ENCODE results near the gene ACKR2.
"Not testable (repeated sequence)": the region's sequence is repeated elsewhere in the genome, so short reads cannot be mapped to it uniquely, and the experiment has no call there.

ACKR2 gene

DNA sequence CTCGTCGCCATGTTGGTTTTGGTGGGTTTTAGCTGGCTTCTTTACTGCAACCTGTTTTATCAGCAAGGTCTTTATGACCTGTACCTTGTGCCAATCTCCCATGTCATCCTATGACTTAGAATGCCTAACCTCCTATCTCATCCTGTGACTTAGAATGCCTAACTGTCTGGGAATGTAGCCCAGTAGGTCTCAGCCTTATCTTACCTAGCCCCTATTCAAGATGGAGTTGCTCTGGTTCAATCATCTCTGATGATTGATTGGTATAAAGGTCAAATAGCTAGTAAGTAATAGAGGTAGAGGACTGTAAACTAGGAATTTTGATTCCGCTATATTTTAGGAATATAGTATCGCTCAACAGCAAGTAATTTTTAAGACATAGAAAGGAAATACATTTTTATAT is 1.3 kb upstream of the ACKR2 start (continued):
- no peak for TF ChIP-seq ZNF48 (tag by site-specific recombination; IDR thresholded peaks at IDR 0.05)
- no peak for TF ChIP-seq ZNF621 (tag by site-specific recombination; IDR thresholded peaks at IDR 0.05)
- TF ChIP-seq, protein P1, sequence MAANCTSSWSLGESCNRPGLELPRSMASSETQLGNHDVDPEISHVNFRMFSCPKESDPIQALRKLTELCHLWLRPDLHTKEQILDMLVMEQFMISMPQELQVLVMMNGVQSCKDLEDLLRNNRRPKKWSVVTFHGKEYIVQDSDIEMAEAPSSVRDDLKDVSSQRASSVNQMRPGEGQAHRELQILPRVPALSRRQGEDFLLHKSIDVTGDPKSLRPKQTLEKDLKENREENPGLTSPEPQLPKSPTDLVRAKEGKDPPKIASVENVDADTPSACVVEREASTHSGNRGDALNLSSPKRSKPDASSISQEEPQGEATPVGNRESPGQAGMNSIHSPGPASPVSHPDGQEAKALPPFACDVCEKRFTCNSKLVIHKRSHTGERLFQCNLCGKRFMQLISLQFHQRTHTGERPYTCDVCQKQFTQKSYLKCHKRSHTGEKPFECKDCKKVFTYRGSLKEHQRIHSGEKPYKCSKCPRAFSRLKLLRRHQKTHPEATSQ (tag by site-specific recombination; IDR thresholded peaks at IDR 0.05) = no peak

- H3K36me3 ChIP-seq (ENCODE audit: control insufficient read depth in 2 of 2, insufficient read depth in 1 of 2, low read length in 2 of 2); H3K4me1 ChIP-seq (ENCODE audit: control insufficient read depth, insufficient read depth, low read length); H3K4me3 ChIP-seq (ENCODE audit: low read depth, low read length); H3K9me3 ChIP-seq (ENCODE audit: control insufficient read depth, insufficient read depth, low read depth, low read length); H3K27ac ChIP-seq (ENCODE audit: extremely low read depth, low read depth, low read length); CTCF ChIA-PET: not testable (repeated sequence)
- POLR2A ChIA-PET = interaction anchor here (0.7 kb wide), 1 partner anchor 17 kb away, joined by 7 read pairs; no protein-coding TSS in a partner anchor
These were observed 1.5 kb downstream of the ACKR2 start for GRCh38 chr3:42810706-42811105.

- H3K4me1 ChIP-seq (ENCODE audit: control insufficient read depth, insufficient read depth, low read length); POLR2A ChIA-PET; H3K4me3 ChIP-seq (ENCODE audit: low read depth, low read length); H3K27ac ChIP-seq (ENCODE audit: extremely low read depth, low read depth, low read length); H3K36me3 ChIP-seq (ENCODE audit: control insufficient read depth in 2 of 2, insufficient read depth in 1 of 2, low read length in 2 of 2); H3K9me3 ChIP-seq (ENCODE audit: control insufficient read depth, insufficient read depth, low read depth, low read length); CTCF ChIA-PET: not testable (repeated sequence)
These were observed 2.1 kb downstream of the ACKR2 start for GRCh38 chr3:42811118-42811883.

GRCh38 chr3:42814246-42814645 is 5.0 kb downstream of the ACKR2 start:
- H3K4me3 ChIP-seq (ENCODE audit: low read depth, low read length) = no peak overlapping the region
- no peaks in the 10 kb centered on the region for H3K36me3 ChIP-seq (ENCODE audit: control insufficient read depth in 2 of 2, insufficient read depth in 1 of 2, low read length in 2 of 2)
- no peak overlapping the region for H3K27ac ChIP-seq (ENCODE audit: extremely low read depth, low read depth, low read length)
- ChIA-PET POLR2A (no interaction called here), CTCF (no interaction called here)
- H3K9me3 ChIP-seq (ENCODE audit: control insufficient read depth, insufficient read depth, low read depth, low read length) = no peaks in the 10 kb centered on the region
- H3K4me1 ChIP-seq (ENCODE audit: control insufficient read depth, insufficient read depth, low read length) = peaks cover 4% of the 10 kb centered on the region; the same call in 1 of the 2 replicates
- TF ChIP-seq ZXDB (tag by site-specific recombination; IDR thresholded peaks at IDR 0.05) (no peak), SP7 (tag by site-specific recombination; IDR thresholded peaks at IDR 0.05) (no peak), IKZF3 (tag by site-specific recombination; IDR thresholded peaks at IDR 0.05) (no peak), ZNF114 (tag by site-specific recombination; IDR thresholded peaks at IDR 0.05) (no peak), ZNF426 (tag by site-specific recombination; IDR thresholded peaks at IDR 0.05) (no peak), GLIS2 (tag by site-specific recombination; IDR thresholded peaks at IDR 0.05) (no peak), ZNF529 (tag by site-specific recombination; IDR thresholded peaks at IDR 0.05; ENCODE audit: insufficient replicate concordance) (no peak), ZNF274 (IDR thresholded peaks at IDR 0.05; ENCODE audit: low read length) (no peak), ZNF274 (tag by site-specific recombination; IDR thresholded peaks at IDR 0.05; ENCODE audit: borderline replicate concordance) (no peak), ZNF10 (tag by site-specific recombination; IDR thresholded peaks at IDR 0.05) (no peak)
- TF ChIP-seq, protein P2, sequence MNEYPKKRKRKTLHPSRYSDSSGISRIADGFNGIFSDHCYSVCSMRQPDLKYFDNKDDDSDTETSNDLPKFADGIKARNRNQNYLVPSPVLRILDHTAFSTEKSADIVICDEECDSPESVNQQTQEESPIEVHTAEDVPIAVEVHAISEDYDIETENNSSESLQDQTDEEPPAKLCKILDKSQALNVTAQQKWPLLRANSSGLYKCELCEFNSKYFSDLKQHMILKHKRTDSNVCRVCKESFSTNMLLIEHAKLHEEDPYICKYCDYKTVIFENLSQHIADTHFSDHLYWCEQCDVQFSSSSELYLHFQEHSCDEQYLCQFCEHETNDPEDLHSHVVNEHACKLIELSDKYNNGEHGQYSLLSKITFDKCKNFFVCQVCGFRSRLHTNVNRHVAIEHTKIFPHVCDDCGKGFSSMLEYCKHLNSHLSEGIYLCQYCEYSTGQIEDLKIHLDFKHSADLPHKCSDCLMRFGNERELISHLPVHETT (tag by site-specific recombination; IDR thresholded peaks at IDR 0.05) = no peak

Measured in HEK293 (cell line).